GM18868 (cell line): ENCODE measurements around the gene HMG20A.
"Not testable (repeated sequence)": the region's sequence is repeated elsewhere in the genome, so short reads cannot be mapped to it uniquely, and the experiment has no call there.

ENCODE experiments used
- ATAC-seq: cut with Tn5 transposase; IDR thresholded peaks from one replicate; pipeline ENCODE4 v1.9.1; 2021; ENCODE audit warnings: mild to moderate bottlenecking, moderate library complexity; ENCODE audit not compliant: unreplicated experiment

Gene HMG20A

DNA sequence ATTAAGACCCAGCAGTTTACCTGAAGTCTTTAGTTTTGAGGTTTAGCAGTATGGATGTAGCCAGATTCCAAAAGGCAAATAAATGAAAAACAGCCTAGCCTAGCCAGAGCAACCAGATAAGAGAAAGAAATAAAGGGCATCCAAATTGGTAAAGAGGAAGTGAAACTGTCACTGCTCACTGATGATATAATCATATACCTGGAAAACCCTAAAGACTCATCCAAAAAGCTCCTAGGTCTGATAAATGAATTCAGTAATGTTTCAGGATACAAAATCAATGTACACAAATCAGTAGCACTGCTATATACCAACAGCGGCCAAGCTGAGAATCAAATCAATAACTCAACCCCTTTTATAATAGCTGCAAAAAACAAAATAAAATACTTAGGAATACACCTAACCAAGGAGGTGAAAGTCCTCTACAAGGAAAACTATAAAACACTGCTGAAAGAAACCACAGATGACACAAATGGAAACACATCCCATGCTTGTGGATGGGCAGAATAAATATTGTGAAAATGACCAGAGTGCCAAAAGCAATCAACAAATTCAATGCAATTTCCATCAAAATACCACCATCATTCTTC, 14.4 kb upstream of the HMG20A start:
- ATAC-seq: not testable (repeated sequence)

DNA sequence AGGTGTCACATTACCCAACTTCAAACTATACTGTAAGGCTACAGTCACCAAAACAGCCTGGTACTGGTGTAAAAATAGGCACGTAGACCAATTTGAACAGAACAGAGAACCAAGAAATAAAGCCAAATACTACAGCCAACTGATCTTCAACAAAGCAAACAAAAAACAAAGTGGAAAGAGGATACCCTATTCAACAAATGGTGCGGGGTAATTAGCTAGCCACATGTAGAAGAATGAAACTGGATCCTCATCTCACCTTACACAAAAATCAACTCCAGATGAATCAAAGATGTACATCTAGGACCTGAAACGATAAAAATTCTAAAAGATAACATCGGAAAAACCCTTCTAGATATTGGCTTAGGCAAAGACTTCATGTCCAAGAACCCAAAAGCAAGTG, 13.8 kb upstream of the HMG20A start:
- ATAC-seq: no peak

DNA sequence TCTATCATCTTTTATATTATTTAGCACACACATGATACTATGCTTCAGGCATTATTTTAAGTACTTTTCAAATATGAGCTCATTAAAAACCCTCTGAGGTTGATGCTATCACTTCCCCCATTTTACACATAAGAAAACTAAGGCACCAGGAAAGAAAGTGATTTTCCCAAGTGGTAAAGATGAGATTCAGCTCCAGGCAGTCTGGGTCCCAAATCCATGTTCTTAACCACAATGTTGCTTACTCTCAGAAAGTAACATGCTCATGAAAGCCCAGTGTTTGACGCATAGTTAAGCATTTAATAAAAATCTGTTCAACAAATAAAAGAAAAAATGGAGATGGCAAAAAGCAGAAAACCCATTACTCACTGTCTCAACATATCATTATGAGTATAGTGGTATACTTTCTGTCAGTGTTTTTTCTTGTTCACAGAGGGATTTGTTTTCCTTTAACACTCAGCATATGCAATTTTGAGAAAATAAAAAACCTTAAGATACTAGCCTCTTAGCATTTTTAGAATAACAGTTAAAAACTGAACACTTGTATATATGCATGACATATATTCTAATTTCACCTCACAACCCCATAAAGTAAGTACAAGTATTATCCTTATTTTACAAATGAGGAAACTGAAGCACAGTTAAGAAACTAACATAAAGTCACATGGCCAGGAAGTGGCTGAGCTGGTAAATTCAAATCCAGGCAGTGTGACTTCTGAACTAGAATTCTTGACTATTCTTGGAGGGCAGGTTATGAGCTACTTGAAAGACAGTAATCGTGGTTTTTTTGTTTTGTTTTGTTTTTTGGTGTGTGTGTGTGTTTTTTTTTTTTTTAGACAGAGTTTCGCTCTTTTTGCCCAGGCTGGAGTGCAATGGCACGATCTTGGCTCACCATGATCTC, 11.2 kb upstream of the HMG20A start:
- no peak for ATAC-seq

DNA sequence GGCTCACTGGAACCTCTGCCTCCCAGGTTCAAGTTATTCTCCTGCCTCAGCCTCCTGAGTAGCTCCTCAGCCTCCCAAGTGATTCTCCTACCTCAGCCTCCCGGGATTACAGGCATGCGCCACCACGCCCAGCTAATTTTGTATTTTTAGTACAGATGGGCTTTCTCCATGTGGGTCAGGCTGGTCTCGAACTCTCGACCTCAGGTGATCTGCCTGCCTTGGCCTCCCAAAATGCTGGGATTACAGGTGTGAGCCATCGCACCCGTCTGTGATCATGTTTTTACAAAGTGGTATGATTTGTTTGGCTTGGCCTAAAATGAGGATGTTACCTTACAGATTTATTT, 10.6 kb upstream of the HMG20A start:
- ATAC-seq: not testable (repeated sequence)

DNA sequence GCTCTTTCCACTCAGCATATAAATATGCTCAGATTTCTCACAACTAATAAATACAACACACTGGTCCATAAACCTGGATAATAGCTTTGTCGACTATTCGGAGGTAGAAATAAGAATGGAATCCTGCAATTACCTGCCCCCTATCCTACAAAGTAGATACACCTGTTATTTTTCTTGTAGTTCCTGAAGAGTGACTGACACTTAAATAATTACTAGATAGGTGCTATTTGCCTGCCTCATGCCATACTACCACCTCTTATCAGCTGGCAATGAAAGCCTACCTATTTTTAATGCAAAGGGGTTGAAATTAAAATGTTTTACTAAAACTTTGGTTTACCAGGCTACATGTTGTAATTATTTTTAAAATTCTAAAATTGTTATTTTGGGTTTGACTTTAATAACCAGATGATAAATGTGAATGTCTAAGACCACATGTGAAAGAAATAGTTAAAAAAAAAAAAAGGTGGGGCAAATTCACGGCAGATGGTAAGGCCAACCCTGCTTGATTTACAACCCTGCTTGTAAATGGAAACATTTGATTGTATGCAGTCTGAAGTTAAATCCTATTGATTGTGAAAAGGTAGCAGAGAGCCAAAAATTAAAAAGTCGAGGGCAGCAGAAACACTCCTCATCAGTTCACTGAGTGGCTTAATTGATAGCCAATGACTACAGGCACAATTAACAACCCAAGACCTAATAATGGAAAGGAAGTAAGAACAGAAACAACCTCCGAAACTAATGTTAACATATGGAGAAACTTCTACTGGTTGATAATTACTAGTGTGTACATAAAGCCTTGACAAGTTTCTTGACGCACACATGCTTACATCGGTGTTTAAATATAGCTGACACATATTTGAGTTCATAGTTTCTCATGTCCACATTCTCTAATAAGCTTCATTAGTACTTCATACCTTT, 9.7 kb upstream of the HMG20A start:
- ATAC-seq: no peak

DNA sequence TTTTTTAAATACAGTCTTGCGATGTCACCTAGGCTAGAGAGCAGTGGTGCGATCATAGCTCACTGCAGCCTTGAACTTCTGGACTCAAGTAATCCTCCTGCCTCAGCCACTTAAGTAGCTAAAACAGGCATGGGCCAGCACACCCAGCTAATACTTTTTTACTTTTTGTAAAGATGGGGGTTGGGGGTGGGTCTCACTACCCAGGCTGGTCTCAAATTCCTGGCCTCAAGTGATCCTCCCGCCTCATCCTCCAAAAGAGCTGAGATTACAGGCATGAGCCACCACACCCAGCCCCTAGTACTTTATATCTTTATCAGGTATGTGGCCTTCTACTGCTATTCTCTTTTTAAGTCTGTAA, 9.1 kb upstream of the HMG20A start:
- ATAC-seq: no peak

DNA sequence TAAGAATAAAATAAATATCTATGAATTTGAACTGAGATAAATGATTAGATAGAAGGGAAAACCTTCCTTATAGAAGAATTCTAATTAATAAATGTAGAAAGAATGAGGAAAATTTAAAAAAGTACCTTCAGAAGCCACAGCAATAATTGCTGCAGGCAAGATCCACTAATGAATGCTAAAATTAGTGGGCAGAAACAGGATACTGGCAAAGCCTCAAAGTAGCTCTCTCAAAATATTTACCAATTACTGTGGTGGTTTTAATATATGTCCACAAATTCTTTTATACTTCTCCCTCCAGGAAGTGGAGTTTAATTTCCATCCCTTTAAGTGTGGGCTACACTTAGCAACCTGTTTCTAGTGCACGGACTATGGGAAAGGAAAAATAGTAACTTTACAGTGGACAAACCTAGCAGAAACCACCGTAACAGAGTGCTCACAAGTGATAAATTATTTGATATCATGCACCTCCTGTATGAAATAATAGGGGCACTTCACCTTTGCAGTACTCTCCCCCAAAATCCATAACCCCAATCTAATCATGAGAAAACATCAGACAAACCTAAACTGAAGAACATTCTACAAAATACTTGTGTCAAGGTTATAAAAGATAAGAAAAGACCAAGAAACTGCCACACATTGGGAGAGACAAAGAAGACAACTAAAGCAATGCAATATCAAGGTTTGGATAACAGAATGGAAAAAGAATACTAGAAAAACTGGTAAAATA, 7.6 kb upstream of the HMG20A start:
- ATAC-seq: no peak

DNA sequence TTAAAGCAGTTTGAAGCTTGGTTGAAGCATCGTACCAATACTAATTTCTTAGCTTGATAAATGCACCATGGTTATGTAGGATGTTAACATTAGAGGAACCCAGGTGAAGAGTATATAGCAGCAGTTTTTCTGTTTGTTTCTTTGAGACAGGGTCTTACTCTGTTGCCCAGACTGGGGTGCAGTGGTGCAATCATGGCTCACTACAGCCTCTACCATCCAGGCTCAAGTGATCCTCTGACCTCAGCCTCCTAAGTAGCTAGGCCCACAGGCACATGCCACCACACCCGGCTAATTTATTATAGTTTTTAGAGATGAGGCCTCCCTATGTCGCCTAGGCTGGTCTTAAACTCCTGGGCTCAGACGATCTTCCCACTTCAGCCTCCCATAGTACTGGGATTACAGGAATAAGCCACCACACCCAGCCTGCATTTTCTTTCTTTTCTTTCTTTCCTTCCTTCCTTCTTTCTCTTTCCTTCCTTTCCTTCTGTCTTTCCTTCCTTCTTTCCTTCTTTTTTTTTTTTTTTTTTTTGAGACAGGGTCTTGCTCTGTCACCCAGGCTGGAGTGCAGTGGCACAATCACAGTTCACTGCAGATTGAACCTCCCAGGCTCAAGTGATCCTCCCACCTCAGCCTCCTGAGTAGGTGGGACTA, 6.9 kb upstream of the HMG20A start:
- ATAC-seq: no peak

DNA sequence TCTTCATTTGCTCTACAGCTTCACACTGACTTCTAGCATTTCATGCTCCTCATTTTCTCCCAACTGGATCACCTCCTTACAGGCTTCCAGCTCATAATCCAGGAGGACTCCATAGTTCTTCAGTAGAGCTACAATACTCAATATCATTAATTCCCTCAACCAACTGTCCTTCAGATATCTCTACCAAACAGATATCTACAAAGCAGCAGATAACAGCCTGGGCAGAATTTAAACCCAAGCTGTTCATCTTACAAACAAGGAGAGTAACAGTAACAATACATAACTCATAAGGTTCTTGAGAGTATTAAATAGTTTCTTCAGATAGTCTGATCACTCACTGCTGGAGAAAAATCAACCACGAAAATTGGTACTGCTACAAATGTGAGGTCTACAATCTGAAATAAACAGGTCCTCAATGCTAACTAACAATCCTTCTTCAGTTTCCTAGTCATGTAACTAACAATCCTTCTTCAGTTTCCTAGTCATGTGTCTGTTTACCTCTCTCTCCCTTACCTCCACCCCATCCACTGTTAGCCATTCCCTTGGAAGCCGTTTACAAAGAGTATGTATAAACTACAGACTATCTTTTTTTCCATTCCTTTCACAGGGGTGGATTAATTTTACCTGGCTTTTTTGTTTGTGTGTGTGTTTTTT, 5.8 kb upstream of the HMG20A start:
- no peak for ATAC-seq

DNA sequence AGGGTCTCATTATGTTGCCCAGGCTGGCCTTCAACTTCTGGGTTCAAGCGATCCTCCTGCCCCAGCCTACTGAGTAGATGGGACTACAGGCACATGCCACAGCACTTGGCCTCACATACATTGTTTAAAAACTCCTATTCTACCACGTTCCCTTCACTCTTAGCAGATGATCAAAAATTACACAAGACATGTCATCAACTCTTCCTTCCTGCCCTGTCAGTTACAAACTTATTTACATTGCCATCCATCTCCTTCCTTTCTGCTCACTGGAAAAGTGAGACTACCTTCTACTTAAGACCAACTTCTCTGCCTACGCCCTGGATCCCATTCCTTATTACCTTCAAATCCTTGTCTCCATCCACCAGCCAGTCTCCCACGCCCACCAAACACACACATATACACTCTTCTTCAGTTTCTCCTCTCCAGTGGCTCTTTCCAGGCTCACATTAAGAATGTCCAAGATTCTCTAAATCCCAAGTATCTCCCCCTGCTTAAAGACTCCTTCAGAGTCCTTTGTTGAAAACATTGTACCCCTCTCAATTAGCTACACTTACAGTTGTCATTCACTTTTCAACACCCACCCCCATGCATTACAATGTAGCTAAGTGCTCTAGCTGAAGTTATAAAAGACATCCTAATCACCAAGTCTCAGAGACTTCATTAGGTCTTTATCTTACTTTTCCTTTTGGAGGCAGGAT, 5.1 kb upstream of the HMG20A start:
- no peak for ATAC-seq

DNA sequence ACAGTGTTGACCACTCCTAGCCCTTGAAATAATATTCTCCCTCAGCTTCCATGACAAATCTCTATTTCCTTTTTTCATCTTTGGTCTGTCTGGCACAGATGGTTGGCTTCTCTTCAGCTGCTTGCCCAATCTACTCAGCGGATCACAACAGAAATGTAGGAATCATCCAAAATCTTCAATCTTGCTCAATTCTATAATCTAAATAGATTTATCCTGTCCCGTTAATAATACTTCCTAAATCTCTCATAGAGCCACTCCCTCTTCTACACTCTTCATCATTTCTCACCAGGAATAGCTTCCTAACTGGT, 4.6 kb upstream of the HMG20A start:
- ATAC-seq: no peak

DNA sequence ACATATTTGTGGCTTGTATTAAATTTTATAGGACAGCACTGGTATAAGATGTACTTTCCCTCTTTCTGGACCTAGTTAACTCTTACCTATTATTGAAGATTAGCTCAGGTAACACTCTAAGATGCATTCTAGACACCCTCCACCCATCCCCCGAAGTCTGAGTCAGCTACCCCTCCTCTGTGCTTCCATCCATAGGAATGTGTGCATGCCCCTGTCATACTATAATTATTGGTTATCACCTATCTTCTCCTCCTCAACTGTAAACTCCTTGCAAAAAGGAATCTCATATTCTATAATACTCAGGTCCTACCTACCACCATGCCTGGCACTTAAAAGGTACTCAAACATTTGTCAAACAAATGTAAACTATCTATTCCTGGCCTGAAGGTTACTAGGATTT, 3.7 kb upstream of the HMG20A start:
- ATAC-seq: no peak

DNA sequence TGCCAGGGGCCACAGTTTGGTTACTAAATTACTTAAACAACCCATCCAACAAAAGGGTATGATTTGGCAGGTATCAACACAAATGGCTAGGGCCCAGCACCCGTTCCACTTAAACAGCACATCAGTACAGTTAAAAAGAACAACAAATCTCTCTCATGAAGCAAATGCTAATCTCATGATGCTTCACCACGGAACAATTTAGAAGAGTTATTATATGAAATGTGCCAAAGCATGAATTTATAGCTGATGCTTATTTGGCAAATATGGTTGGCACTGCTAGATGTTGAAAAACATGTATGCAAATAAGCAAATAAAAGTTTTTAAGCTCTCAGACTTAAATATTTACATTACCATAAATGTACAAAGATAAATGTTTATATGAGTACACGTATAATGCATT, 3.1 kb upstream of the HMG20A start:
- ATAC-seq: no peak

DNA sequence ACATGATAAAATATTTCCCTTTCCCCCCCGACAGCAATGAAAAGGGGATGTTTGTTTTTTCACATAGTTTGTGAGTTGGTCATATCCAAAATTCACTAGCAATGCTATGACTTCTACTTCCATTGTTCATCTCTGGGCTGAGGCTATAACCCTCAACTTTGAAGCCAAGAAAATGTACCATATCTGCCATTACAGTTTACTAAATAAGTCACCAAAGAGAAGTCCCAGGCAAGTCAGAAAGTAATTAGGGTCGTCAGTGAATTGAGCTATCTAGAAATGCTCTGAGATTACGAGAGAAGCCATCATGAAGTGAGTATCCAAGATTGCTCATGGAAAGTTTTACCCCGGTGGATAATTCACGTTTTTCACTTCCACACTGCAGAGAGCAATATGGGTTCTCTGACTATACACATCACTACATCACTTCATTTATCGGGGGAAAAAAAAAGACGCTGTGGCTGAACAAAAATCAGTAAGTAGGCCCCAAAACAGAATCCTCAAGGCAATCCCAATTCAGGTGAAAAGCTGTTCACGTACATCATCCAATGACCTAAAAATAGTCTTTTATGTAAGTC, 2.2 kb upstream of the HMG20A start:
- ATAC-seq: no peak

DNA sequence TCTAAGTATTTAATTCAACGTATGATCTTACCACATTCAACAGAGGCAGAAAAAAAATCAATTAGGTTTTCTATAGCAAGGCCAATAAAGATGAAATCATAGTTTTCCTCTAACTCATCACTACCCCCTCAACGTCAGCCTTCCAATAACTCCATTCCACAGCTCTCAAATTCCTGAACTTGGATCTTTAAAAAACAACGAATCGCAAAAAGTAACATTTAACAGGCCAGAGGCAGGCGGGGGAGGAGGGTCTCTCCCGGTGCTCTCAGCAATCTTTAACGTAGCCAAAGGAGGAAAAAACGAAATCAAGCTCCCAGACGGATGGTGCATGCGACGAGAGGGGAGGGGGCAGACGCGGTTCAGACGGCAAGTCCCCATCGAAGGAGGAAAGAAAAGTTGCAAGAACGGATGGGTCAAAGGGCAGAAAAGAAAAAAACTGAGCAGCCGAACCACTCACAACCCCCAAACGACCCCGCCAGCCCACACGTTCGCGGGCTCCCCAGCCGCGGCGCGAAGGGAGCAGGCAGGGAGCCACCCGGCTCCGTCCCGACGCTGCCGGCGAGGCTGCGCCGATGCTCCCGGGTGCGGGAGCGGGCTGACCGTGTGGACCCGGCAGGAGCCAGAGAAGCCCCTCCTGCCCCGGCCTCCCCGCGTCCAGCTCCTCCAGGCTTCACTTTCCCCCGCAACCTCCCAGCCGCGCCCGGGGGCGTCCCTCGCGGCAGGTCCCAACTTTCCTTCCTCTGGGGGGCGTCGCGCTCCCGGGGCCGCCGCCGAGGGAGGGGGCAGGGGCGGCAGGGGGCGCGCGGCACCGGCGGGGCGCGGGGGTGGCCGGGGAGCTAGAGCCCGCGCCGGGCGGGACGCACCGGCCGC, 1.5 kb upstream of the HMG20A start:
- ATAC-seq: peak; percentile 18

DNA sequence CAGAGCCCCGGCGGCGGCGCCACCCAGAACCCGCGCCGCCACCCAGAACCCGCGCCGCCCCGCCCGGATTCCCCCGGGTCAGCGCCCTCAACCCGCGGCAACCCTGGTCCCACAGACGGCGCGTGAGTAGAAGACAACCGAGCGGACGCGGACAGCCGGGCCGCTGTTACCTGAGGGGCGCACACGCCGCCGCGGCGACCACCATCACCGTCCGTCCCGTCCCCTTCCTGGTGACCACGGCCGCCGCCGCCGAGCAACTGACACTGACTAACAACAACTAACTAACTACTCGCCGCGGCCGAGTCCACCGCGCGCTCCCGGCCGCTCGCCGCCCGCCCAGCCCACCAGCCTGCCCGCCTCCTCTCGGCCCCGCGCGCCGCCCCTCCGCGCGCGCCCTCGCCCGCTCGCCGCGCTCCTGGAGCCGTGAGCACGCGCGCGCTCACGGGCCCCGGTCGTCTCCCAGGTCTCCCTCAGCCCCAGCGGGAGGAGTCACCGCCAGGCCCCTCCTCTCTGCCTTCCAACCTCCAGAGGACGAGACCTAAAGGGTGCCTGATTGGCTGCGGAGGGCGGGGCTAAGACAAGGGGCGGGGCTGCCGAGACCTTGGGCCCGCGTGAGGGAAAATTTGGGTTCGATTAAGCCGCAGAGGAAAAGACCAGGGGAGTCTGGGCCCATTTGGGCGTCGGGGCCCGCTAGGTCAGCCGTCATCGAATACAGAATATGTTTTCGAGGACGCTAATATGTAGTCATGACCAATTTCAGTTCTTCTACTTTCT, 665 bp upstream of the HMG20A start, which contains the start of gene PEAK1:
TSS of gene PEAK1 (minus strand) at position 269 of the 774 bp plus-strand sequence. CDS start 238,178 bp downstream, outside the sequence.
- peak; percentile 91 for ATAC-seq

DNA sequence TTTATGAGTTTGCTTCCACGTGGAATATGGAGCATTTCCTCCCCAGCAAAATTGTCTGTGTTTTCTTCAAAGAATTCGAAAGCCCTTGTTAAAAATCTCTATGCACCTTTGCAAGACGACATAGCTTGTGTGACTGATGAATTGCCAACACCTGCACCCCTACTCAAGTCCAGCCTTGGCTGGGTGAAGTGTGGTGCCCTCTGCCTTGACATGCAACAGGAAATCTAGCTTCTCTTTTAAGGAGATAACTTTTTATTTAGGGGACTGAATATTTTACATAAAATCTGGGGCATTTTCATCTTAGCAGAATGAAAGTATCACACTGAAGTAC, 647 bp downstream of the HMG20A start:
- ATAC-seq: no peak

DNA sequence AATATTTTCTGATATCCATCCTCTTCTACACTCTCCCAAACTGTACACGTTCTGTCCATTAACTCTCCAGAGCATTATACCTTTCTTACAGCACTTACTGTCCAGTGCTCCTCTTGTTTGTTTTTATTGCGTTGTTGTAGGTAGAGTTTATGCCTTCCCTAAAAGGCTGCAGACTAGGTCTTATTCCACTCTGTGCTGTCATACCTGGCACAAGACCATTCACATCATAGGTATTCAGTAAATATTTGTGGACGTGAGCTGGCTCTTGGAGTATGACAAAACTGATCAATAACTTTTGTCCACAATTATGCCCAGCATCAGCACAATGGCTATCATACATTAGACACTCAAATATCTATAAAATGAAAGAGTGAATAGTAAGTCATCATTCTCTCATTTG, 4.4 kb downstream of the HMG20A start:
- no peak for ATAC-seq
